GM18520 (cell line): ENCODE measurements around the gene TRAPPC5.

Experiments
- ATAC-seq: cut with Tn5 transposase; IDR thresholded peaks from one replicate; pipeline ENCODE4 v1.9.1; 2021; ENCODE audit not compliant: unreplicated experiment

TRAPPC5 gene

DNA sequence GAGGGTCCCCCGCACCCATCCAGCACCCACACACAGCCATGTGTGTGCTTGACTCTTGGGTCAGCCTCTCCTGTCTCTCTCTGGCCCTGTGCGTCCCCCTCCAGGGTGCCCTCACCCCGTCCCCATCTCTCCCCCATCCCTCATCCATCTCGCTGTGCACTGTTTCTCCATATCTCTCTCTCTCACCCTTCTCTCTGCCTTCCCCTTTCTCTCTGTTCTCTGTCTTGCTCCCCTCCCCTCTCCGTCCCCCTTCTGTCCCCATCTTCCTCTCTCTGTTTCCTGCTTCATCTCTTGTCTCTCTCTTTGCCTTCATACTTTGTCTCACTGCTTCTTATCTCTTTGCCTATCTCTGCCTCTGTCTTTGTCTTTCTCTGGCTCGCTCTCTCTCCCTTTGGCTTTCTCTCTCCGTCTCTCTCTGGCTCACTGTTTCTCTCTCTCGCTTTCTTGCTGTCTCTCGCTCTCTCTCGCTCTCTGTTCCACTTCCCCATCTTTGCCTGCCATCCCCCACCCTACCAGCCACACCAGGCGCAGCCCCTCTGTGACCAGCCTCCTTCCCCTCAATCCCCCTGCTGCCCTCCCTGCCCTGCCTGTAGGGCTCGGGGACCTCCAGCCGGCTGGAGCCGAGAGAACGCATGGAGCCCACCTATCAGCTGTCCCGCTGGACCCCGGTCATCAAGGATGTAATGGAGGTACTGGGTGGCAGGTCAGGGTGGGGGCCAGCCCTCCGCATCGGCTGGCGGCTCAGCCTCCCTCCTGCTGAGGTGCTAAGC lies 34.8 kb upstream of the TRAPPC5 start:
- ATAC-seq = no peak

DNA sequence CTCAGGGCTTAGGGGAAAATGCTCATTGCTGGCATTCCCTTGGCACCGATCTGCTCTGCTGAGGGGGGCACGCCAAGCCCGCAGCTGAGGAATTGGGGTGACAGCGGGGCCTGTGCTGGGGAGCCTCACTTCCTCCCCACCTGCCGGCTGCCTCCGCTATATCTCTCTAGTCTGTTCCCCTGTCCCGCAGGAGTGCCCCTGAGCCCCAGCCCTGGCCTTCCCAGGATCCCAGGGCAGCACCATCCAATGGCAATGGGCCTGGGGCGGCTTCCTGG lies 34.3 kb upstream of the TRAPPC5 start:
- ATAC-seq = no peak

DNA sequence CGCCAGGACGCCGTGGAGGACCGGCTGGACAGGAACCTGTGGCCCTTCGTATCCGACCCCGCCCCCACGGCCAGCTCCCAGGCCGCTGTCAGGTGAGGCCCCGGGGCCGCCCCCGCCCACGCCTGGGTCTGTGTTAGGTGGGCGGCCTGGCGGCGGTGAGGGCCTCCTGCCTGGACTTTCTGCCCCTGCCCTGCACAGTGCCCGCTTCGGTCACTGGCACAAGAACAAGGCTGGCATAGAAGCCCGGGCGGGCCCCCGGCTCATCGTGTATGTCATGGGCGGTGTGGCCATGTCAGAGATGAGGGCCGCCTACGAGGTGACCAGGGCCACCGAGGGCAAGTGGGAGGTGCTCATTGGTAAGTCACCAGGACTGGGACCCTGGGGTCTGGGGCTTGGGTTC lies 33.5 kb upstream of the TRAPPC5 start:
- no peak for ATAC-seq

DNA sequence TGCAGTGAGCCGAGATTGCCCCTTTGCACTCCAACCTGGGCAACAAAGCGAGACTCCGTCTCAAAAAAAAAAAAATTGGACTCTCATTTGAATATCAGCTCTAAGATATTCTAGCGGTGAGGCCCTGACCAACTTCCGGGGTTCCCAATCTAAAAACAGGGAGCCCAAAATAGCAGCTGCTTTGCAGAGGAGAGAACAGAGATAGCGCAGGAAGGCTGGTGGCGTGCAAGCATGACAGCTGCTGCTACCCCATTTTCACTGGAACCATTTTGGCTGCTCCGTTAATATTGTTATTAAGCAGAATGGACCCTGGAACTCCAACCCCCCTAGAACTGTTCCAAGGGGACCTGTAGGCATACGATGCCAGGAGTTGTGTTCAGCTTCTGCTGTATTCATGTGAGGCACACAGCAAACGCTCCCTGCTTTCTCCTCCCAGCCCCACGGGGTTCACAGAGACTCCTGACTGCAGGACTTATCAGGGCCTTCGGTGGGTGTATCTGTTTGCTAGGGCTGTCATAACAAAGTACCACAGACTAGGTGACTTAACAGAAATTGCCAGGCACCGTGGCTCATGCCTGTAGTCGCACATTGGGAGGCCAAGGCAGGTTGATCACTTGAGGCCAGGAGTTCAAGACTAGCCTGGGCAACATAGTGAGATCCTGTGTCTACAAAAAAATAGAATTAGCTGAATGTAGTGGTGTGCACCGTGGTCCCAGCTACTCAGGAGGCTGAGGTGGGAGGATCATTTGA lies 32.2 kb upstream of the TRAPPC5 start:
- ATAC-seq = no peak

DNA sequence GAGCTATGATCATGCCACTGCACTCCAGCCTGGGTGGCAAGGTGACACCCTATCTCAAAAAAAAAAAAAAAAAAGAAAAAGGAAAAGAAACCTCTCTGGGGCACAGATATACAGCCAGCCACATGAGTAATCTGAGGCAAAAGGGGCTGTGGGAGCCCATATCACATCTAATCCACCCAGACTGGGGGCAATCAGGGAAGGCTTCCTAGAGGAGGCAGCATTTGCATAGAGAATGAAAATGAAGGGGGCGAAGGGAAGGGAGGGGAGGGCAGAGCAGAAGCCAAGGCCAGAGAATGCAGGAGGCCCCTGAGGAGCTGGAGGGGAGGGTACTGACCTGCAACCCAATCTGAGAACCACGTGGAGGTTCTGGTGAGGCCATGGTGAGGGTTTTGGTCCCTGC lies 30.5 kb upstream of the TRAPPC5 start:
- no peak for ATAC-seq

DNA sequence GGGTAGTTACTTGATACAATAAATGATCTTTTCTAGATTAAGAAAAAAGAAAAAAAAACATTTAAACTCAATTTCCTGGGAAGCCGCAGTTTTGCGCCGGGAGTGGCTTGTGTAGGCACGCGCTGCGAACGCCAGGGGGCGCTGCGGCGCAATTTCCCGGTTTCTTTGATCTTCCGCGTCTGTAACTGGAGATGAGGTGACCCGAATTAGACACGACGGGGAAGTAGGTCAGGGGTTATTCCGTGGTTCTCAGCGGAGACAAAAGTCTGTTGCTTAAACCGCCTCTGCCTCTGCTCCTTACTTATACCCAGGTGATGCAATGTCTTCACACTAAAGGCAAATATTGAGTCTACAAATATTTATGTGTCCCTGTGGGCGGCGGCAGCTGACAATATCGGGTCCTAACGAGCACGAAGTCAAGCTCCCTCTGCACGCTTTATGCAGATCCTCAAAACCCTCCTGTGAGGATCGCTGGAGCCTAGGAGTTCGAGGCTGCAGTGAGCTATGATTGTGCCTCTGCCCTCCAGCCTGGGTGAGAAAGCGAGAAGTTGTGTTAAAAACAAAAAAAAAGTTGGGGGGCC lies 28.5 kb upstream of the TRAPPC5 start:
- ATAC-seq = no peak

DNA sequence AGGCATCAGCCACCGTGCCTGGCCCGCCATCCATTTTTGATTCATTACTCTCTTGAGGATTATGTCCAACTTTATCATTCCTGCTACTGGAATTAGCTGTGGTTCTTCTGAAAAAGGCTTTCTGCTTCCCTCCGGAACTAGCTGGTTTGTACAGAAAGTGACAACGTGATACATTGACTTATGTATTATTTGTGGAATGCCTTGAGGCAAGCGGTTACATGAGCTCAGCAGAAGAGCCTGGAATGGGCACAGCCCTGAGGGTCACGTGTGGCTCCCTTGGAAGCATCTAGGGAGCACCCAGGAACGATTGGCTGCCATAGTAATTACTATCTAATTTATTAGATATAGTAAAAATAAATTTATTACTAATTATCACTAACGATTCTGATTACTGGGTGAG lies 26.2 kb upstream of the TRAPPC5 start:
- ATAC-seq = no peak

DNA sequence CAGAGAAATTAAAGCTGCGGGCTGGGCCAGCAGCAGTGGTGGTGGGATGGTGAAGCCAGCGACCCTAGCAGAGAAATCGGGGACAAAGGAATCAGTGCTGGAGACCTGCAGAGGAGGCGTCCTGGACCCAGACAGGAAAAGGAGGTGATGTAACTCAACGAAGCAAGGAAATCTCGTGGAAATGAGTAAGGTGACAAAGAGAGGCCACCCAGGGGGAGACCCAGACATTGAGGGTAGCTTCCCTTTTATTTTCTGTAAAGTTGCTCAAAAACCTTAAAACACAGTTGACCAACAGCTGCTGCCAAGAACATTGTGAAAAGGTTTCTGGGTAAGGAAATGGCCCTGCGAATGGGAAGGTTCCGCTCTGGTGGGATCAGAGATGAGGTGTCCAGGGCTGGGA lies 25.1 kb upstream of the TRAPPC5 start:
- no peak for ATAC-seq

DNA sequence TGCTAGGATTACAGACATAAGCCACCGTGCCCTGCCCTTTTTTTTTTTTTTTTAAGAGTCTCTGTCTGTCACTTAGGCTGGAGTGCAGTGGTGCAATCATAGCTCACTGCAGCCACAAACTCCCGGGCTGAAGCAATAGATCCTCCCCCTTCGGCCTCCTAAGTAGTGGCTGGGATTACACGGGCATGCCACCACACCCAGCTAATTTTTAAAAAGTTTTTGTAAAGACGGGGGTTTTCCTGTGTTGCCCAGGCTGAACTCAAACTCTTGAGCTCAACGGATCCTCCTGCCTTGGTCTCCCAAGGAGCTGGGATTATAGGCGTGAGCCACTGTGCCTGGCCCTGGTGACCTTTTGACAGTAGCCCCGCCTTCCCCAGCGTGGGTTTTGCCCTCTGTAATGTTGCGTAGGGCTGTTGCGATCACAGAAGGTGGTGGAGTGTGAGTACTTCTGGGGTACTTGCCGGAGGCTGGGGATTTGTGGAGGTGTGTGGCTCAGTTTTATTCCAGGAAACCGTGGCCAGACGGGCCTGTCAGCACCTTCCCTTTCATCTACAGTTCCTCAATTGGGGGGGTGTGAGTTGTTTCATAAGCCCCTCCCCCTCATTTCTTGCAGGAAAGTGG lies 23.4 kb upstream of the TRAPPC5 start:
- ATAC-seq = no peak

DNA sequence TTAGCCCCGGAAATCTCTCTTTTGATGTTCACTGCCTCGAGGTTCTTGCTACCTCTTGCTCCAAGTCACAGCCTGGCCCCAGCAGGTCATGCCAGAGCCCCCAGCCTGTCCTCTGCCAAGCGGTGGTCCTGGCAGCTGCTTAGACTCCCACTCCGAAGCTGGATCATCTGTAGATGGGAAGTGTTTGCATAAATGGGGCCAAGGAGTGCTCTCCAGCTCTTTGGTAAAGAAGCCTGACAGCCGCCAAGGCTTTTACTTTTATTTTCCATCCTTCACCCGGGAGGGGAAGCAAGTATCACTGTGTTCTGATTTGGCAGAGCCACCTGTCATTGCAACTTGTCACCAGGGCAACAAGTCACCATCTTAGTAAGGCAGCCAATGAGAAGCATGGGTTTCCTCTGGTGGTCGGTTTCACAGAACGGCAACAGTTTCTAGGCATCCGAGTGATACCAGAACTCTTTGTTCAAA lies 22.4 kb upstream of the TRAPPC5 start:
- peak; percentile 55 for ATAC-seq

DNA sequence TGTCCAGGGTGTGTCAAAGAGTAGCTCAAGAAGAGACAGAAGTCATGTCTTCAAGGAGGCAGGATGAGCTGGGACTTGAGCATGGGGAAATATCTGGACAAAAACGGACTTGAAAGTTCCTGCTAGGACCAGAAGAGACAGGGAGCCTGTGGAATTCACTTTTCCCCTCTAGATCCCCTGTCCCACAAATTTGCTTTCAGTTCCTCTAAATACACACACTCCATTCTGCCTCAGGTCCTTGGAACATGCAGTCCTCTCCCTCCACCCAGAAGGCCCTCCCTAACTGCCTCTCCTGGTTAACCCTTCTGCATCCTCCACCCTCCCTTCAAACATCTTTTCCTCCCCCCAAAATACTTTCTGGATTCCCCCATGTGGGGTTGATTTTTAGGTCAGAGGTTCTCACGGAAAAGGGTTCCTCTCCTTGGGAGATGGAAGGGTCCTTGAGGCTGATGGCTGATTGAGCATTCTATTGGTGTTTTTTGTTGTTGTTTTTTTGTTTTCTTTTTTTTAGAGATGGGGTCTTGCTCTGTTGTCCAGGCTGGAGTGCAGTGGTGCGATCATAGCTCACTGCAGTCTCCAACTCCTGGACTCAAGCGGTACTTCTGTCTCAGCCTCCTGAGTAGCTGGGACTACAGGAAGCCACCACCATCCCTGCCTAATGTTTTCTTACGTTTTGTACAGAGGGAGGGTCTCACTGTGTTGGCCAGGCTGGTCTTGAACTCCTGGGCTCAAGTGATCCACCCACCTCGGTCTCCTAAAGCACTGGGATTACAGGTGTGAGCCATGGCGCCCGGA lies 18.7 kb upstream of the TRAPPC5 start:
- ATAC-seq = no peak

DNA sequence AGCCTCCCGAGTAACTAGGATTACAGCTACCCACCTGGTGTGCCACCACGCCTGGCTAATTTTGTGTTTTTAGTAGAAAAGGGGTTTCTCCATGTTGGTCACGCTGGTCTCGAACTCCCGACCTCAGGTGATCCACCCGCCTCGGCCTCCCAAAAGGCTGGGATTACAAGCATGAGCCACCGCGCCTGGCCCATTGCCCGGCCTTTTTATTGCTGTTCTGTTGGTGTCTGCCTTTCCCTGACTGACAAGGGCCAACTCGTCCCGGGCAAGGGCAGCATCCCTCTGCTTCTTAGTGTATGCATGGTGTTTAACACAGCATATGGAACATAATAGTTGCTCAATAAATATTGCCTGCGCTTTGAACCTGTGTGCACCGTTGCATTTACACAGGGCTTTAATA lies 18.0 kb upstream of the TRAPPC5 start:
- no peak for ATAC-seq

DNA sequence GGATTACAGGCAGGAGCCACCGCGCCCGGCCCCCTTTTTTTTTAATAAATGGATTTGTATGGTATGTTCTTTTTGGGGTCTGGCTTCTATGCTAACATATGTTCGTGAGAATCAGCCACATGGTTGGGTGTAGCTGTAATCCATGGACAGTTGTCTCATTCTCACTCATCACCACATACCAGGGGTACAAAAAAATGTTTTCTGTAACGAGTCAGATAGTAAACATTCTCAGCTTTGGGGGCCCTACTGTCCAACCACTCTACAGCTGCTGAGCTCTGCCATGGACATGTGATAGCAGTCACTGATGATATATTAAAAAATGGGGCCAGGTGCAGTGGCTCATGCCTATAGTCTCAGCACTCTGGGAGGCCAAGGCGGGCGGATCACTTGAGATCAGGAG lies 16.9 kb upstream of the TRAPPC5 start:
- ATAC-seq = no peak

DNA sequence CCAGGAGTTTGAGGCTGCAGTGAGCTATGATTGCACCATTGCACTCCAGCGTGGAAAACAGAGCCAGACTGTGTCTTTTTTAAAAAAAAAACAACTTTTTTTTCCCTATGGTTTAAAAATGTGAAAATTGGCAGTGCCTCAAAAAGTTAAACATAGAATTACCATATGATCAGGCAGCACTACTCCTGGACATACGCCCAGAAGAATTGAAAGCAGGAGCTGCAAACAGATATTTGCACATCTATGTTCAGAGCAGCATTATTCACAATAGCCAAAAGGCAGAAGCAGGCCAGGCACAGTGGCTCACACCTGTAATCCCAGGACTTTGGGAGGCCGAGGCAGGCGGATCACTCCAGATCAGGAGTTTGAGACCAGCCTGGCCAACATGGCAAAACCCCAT lies 15.6 kb upstream of the TRAPPC5 start:
- ATAC-seq = no peak

DNA sequence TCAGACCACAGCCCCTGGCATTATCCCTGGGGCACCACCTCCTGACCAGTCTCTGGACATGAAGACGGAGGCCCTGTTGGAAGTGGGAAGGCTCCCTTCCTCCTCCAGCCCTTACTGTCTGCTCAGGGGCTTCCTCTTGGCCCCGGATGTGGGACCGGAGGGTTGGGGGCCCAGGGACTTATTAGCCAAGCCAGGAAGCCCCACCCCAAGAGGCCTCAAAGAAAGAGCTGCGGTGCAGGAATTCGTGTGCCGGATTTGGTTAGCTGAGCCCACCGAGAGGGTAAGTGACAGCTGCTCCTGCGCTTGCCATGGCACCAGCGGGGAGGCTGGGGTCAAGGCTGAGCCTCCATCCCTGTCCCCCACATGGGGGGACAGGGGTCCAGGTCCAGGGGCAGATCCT lies 11.8 kb upstream of the TRAPPC5 start, which contains the start of gene RETN:
Gene RETN, plus strand, starts transcription at position 208 of the 400 bp plus-strand sequence. CDS start 278 bp downstream, outside the sequence.
- no peak for ATAC-seq

DNA sequence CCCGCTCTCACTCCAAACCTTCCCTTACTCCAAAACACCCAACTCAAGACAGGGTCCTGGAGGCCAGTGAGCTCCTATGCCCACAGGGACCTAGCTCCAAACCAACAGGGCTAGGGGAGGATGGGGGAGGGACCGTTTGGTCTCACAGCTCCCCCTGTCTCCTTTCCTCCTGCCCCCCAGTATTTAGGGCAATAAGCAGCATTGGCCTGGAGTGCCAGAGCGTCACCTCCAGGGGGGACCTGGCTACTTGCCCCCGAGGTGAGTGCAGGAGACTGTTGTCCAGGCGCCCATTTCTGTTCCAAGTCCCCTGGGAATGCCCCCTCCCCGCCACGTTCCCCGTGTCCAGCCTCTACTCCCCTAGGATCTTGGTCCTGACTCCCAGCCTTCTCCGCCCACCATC lies 11.0 kb upstream of the TRAPPC5 start:
- ATAC-seq = no peak

DNA sequence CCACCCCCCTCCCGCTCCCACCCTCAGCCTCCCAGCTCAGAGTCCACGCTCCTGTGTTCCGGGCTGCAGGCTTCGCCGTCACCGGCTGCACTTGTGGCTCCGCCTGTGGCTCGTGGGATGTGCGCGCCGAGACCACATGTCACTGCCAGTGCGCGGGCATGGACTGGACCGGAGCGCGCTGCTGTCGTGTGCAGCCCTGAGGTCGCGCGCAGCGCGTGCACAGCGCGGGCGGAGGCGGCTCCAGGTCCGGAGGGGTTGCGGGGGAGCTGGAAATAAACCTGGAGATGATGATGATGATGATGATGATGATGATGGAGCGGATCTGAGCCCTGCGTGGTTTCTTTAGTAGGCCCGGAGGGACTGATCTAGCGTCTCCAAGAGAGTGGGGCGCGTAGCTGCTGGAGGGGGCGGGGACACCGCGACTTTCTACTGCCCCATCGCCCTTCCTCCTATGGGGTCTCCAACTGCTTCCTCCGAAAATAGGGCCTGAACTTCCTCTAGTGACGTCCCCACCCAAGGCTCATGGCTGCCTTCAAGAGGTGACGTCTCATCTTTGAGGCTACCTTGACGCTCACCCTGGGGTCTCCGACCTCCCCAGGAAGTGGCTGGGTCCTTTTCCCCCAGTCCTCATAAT lies 10.4 kb upstream of the TRAPPC5 start:
- ATAC-seq = no peak

DNA sequence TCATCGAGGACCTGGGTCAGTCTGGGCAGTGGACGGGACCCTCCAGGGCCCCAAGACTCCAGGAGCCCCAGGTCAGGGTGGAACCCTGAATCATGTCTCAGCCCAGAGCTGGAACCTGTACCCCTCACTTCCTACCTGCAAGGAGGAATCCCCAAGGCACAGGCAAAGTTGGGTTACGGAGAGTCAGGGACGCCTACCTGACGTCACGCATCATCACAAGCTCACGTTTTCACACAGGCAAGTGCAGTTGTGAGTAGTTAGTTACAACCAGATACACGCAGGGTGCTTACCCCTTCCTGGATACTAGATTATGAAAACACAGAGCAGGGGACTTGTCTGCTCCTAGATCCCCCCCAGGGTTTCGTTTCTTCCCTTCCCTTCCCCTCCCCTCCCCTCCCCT lies 9.8 kb upstream of the TRAPPC5 start:
- no peak for ATAC-seq

DNA sequence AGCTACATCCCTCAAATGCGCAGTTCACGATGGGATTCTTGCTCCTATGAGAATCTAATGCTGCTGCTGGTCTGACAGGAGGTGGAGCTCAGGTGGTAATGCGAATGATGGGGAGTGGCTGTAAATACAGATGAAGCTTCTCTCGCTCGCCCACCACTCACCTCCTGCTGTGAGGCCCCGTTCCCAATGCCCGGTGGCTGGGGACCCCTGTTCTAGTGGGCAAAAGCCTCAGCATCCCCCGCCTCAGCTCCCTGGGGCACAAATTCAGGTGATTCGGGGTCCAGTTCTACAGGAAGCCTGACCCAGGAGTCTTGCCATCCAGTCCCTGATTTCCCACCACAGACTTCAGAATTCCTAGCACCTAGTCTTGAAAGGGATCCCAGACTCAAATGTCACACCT lies 8.1 kb upstream of the TRAPPC5 start:
- no peak for ATAC-seq
